ENCODE measurements around the gene CRYBG3. TPM values are rescaled to one million over a fixed set of nuclear protein-coding genes. Genes with fewer than 3 reads are reported as not detected.

Gene CRYBG3
- total RNA-seq, 2 donors from 2014 or later = 13.4 to 29.2 TPM

GRCh38 chr3:97934980-97935695 lies 113.3 kb downstream of the CRYBG3 start:
- no peak for TF ChIP-seq CTCF (IDR thresholded peaks at IDR 0.05)
- ATAC-seq (ENCODE audit: insufficient number of reproducible peaks, low FRiP score, low read depth) (no peak), DNase-seq (ENCODE audit: low spot score) (no peak)
- Histone ChIP-seq H3K4me3 (no peak overlapping the region), H3K27me3 (replicated peaks; ENCODE audit: insufficient read depth) (no peaks in the 10 kb centered on the region), H3K27ac (no peak overlapping the region), H3K4me1 (ENCODE audit: control insufficient read depth in 1 of 2, low read depth in 2 of 2) (peaks cover 4% of the 10 kb centered on the region in 2 donors), H3K36me3 (peaks cover 9% of the 10 kb centered on the region), H3K9me3 (no peaks in the 10 kb centered on the region)

GRCh38 chr3:97935842-97936241 lies 114.0 kb downstream of the CRYBG3 start:
- Histone ChIP-seq H3K4me1 (ENCODE audit: control insufficient read depth in 1 of 2, low read depth in 2 of 2) (peaks cover 4% of the 10 kb centered on the region in 2 donors), H3K9me3 (no peaks in the 10 kb centered on the region), H3K27me3 (replicated peaks; ENCODE audit: insufficient read depth) (no peaks in the 10 kb centered on the region), H3K36me3 (peaks cover 6% of the 10 kb centered on the region), H3K4me3 (no peak overlapping the region), H3K27ac (no peak overlapping the region)
- DNase-seq (ENCODE audit: low spot score) (no peak), ATAC-seq (ENCODE audit: insufficient number of reproducible peaks, low FRiP score, low read depth) (no peak)
- TF ChIP-seq CTCF (IDR thresholded peaks at IDR 0.05) = no peak

GRCh38 chr3:97937205-97937604 lies 115.4 kb downstream of the CRYBG3 start:
- Histone ChIP-seq H3K27me3 (replicated peaks; ENCODE audit: insufficient read depth) (no peaks in the 10 kb centered on the region), H3K27ac (no peak overlapping the region), H3K9me3 (no peaks in the 10 kb centered on the region), H3K4me1 (ENCODE audit: control insufficient read depth in 1 of 2, low read depth in 2 of 2) (peaks cover 4 to 6% of the 10 kb centered on the region in 2 donors), H3K36me3 (peaks cover 6% of the 10 kb centered on the region), H3K4me3 (no peak overlapping the region)
- TF ChIP-seq CTCF (IDR thresholded peaks at IDR 0.05) = no peak
- DNase-seq (ENCODE audit: low spot score) (no peak), ATAC-seq (ENCODE audit: insufficient number of reproducible peaks, low FRiP score, low read depth) (no peak)

GRCh38 chr3:97938444-97938843 lies 116.6 kb downstream of the CRYBG3 start:
- H3K36me3 ChIP-seq = peaks cover 6% of the 10 kb centered on the region
- H3K4me1 ChIP-seq (ENCODE audit: control insufficient read depth in 1 of 2, low read depth in 2 of 2) = peaks cover 9 to 18% of the 10 kb centered on the region in 2 donors
- ATAC-seq (ENCODE audit: insufficient number of reproducible peaks, low FRiP score, low read depth) = no peak
- TF ChIP-seq CTCF (IDR thresholded peaks at IDR 0.05) = no peak
- H3K27ac ChIP-seq = no peak overlapping the region
- H3K9me3 ChIP-seq = no peaks in the 10 kb centered on the region
- no peaks in the 10 kb centered on the region for H3K27me3 ChIP-seq (replicated peaks; ENCODE audit: insufficient read depth)
- DNase-seq (ENCODE audit: low spot score) = no peak
- H3K4me3 ChIP-seq = no peak overlapping the region

GRCh38 chr3:97939401-97939800 lies 117.6 kb downstream of the CRYBG3 start:
- ATAC-seq (ENCODE audit: insufficient number of reproducible peaks, low FRiP score, low read depth) = no peak
- DNase-seq (ENCODE audit: low spot score) = no peak
- Histone ChIP-seq H3K4me3 (no peak overlapping the region), H3K4me1 (ENCODE audit: control insufficient read depth in 1 of 2, low read depth in 2 of 2) (peaks cover 9 to 22% of the 10 kb centered on the region in 2 donors), H3K36me3 (no peaks in the 10 kb centered on the region), H3K27me3 (replicated peaks; ENCODE audit: insufficient read depth) (no peaks in the 10 kb centered on the region), H3K27ac (no peak overlapping the region), H3K9me3 (no peaks in the 10 kb centered on the region)
- no peak for TF ChIP-seq CTCF (IDR thresholded peaks at IDR 0.05)

Data from thoracic aorta (tissue), 2 donors.